Skin of body (tissue), 2 donors: ENCODE results near the gene GOLGA6C. TPM values are rescaled to one million over a fixed set of nuclear protein-coding genes. Genes with fewer than 3 reads are reported as not detected.
"Not testable (repeated sequence)": the region's sequence is repeated elsewhere in the genome, so short reads cannot be mapped to it uniquely, and the experiment has no call there.

ENCODE experiments used
- DNase-seq: peaks from one replicate; lab custom pipeline; 2025; lab: John Stamatoyannopoulos, UW
- total RNA-seq: library from RNA; depleted of rRNA; stranded (reverse); fragments of >200 nt; gene quantifications from one replicate; pipeline ENCODE4 v1.2.3, GENCODE V29; 2014

GOLGA6C gene
- total RNA-seq, 1 donor from 2014 or later, result not detected

- not testable (repeated sequence) for DNase-seq
These were observed 6.8 kb upstream of the GOLGA6C start for GRCh38 chr15:75251343-75251742.

- not testable (repeated sequence) for DNase-seq
These were observed 5.8 kb upstream of the GOLGA6C start for GRCh38 chr15:75252285-75252684.

- DNase-seq, result not testable (repeated sequence)
These were observed 648 bp downstream of the GOLGA6C start for GRCh38 chr15:75258620-75259343.

- not testable (repeated sequence) for DNase-seq
These were observed 1.7 kb downstream of the GOLGA6C start for GRCh38 chr15:75259873-75260272.

- not testable (repeated sequence) for DNase-seq
These were observed 15.7 kb downstream of the GOLGA6C start for GRCh38 chr15:75273751-75274359.

GRCh38 chr15:75274509-75275107, 16.5 kb downstream of the GOLGA6C start:
- not testable (repeated sequence) for DNase-seq

GRCh38 chr15:75275617-75276016, 17.5 kb downstream of the GOLGA6C start:
- DNase-seq, result not testable (repeated sequence)

GRCh38 chr15:75278497-75278896, 20.4 kb downstream of the GOLGA6C start:
- DNase-seq, result not testable (repeated sequence)

- not testable (repeated sequence) for DNase-seq
These were observed 24.4 kb downstream of the GOLGA6C start, which contains the start of gene GOLGA6D for GRCh38 chr15:75282572-75282971. GOLGA6D (plus strand) TSS chr15:75282835; CDS start chr15:75282876, 41 bp downstream.

- not testable (repeated sequence) for DNase-seq
These were observed 26.0 kb downstream of the GOLGA6C start for GRCh38 chr15:75284152-75284551.

- not testable (repeated sequence) for DNase-seq
These were observed 35.5 kb downstream of the GOLGA6C start for GRCh38 chr15:75293660-75294059.

GRCh38 chr15:75298541-75299310, 40.6 kb downstream of the GOLGA6C start:
- DNase-seq, result not testable (repeated sequence)

GRCh38 chr15:75299311-75299688, 41.2 kb downstream of the GOLGA6C start:
- DNase-seq, result not testable (repeated sequence)

GRCh38 chr15:75300026-75300425, 41.9 kb downstream of the GOLGA6C start:
- DNase-seq, result not testable (repeated sequence)

- no peak for DNase-seq
These were observed 44.2 kb downstream of the GOLGA6C start for GRCh38 chr15:75302318-75302717.

GRCh38 chr15:75302753-75303152, 44.6 kb downstream of the GOLGA6C start:
- not testable (repeated sequence) for DNase-seq

GRCh38 chr15:75306188-75306587, 48.1 kb downstream of the GOLGA6C start:
- DNase-seq, result no peak

- no peak for DNase-seq
These were observed 49.8 kb downstream of the GOLGA6C start for GRCh38 chr15:75307778-75308390.

- DNase-seq, result no peak
These were observed 51.6 kb downstream of the GOLGA6C start for GRCh38 chr15:75309711-75310110.

GRCh38 chr15:75312548-75312947, 54.4 kb downstream of the GOLGA6C start:
- DNase-seq, result not testable (repeated sequence)
